Activated naive CD4-positive, alpha-beta T cell treated with Interleukin-2 at 50 U/mL for 16 hours (primary cell): ENCODE data around the gene VPS8.
"Not testable (repeated sequence)": the region's sequence is repeated elsewhere in the genome, so short reads cannot be mapped to it uniquely, and the experiment has no call there.

Source experiments
- DNase-seq: peaks from one replicate; pipeline ENCODE4 v3.0.0-alpha.2; 2020

The VPS8 gene

DNA sequence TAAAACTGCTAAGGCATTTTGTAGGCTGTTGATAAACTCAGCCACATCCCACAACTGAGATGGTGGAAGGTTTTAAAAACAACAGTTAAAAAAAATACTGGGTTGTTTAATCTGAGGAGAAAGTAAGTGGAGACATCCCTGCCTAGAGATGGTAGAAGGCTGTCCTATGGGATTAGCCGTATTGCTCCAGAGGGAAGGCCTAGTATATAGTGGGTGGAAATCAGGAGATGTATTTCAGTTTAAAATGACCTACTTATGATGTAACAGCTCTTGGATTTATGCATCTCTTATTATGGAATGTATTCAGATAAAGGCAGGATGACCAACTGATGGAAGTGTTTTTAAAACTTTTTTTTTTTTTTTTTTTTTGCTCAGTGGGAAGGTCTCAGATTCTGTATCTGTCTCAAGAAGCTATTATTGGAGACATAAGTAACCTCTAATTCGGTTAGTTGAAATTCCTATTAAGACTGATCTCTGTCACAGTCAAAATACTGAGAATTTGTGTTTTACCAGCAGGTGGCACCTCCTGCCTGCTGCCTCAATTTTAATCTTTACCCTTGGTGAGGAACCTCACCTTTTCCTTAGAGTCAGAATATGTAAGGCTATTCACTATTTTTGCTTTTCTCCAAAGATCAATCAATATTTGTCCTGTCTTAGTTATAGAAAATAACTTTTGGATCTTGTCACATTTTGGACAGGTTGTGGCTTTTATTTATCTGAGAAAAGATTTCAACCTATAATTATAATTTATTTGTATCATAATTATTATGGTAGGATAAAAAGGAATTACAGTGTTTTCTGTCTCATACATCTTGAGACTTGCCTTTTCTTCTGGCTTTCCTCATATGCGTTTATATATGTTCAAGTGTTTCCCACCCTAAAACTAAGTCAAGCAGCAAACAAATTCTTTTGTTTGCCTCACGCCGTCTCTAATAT is 63.0 kb downstream of the VPS8 start:
- no peak for DNase-seq

DNA sequence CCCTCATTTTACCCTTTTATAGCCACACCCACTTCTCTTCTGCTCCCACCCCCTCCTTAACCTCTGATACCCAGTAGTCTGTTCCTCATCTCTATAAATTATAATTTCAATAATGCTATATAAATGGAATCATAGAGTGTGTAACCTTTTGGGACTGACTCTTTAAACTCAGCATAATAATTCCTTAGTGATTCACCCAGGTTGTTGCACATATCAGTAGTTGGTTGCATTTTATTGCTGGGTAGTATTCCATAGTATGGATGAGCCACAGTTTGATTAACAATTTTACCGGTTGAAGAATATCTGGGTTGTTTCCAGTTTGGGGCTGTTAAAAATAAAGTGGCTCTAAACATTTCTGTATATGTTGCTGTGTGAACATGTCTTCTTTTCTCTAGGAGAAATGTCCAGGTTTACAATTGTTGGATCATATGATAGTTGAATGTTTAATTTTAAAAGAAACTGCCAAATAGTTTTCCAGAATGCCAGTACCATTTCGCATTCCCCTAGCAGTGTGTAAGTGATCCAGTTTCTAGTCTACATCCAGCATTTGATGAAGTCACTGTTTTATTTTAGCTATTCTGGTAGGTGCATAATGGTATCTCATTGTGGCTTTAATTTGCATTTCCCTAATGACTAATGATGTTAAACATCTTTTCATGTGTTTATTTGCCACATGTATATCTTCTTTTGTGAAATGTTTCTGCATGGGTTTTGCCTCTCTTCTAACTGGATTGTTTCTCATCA is 68.5 kb downstream of the VPS8 start:
- DNase-seq, result no peak

DNA sequence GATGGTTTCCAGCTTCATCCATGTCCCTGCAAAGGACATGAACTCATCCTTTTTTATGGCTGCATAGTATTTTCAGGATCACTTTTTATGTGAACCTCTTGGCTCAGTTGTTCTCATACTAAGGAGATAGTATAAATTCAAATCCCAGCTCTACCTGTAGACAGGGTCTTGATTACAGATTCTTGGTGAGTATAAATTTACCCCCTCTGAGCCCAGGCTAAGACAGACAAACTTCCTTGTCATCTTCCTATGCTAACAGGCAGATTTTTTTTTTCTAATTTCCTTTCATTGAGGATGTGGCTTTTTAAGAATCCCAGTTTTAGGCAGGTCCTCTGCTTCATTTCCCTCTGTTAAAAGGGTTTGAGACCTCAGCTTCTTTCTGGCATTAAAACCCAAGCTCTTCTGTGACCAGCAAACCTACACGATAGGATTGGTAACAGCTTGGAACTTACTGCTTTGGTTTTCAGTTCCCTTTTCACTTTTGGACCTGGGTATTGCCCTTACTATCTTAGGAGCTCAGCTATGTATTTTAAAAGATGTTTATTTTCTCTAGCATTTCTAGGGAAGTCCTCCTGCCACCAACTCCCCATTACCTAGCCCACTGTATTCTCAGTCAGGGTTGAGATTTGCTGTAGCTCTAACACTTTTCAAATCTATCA is 72.5 kb downstream of the VPS8 start:
- no peak for DNase-seq

DNA sequence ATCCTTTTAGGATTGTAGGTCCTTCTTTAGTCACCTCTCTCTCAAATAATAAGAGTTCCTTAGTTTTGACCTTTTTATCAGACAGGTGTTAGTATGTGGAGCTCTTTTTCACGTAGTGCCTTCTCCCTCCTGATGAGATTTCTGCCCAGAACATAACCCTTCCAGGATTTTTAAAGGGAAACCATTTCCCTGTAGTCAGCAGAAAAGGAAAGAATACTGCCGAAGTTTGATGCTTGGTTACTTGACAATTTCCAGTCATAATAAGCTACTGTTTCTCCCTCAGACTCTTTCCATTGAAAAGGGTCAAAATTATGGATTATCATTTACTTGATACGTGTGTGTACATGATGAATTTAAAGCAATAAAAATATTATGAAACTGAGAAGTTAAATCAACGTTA is 73.1 kb downstream of the VPS8 start:
- DNase-seq, result no peak

DNA sequence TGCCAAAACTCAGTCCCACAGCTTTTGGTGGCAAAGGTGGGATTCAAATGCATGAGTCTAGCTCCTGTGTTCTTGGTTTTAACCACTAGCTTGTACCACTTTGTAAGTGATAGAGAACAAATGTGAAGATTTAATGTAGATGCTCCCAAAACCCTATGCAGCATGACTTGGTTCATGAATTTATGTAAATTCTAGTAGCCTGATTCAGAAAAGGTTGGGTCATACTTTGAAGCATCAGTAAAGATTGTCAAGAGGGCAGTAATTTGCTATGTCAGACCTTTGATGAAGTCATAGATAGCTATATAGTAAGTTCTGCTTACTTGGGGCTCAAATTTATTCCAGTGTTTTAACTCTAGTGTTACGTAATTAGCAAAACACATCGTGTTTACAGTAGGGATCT is 75.6 kb downstream of the VPS8 start:
- no peak for DNase-seq

DNA sequence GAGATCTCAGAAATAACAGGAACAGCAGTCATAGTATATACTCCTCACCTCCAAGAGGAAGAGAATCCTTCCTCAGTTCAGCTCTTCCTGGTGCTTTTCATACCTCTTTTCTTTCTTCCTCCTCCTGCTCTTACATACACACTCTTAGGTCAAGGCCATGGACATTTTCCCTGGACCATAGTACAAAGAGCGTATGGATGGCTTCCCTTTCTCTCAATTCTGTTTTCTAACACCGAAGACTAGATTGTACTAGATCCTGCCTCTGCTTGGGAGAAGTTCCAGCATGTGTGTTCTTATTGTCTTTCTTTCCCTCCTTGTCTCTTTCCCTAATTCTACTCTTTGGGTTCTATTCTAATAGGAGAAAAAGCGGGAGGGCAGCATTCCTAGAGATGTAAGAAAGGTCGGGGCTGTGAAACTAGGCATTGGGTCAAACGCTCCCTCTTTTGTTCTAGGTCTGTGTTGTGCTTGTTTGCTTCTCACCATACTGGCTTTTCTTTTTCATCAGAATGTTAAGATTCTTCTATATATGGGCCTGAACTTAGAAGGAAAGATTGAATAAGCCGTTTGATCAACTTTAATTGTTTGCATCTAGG is 77.4 kb downstream of the VPS8 start:
- DNase-seq, result no peak

DNA sequence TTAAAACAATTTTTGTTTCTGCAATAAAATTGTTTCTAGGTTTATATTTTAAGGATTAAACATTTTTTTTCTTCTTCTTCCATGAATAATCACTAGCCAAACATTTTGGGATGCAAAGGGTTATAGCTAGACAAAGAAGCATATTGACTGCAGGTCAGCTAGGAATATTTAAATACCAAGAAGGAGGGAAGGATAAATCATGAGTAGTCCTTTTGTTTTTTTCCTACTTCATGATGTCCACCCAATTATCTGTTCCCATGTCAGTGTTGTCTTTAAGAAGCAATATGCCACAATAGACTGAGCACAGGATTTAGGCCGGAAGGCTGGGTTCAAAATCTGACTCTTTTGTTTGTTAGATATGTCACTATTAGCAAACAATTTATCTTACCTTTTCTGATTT is 82.1 kb downstream of the VPS8 start:
- no peak for DNase-seq

DNA sequence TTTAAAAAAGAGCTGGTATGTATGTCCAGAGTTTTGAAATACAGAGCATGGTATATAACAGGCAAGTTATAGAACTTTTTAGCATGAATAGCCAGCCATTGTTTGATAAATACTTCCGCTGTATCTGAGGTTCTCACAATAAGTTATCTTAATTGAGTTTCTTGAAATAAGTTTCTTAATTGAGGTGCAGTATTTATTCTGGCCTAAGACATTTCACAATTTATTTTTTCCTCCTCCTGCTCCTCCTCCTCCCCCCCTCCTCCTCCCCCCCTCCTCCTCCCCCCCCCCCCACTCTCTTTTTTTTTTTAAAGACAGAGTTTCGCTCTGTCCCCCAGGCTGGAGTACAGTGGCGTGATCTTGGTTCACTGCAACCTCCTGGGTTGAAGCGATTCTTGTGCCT is 83.4 kb downstream of the VPS8 start:
- DNase-seq, result no peak

DNA sequence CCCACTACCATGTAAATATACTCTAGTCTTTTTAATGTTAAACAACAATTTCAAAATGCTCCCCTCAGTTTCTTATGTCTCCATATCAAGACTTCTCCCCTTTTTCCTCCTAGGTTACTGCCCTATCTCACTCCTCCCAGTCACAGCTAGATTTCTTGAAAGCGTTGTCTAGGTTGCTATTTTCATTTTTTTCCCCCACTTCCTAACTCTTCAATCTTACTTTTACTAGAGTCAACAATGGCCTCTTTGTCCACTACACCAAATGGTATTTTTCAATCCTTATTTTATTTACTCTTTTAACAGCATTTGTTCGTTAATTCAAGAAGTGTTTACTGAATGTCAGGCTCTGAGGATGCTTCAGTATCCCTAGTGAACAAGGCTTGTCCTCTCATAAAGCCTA is 84.4 kb downstream of the VPS8 start:
- no peak for DNase-seq

DNA sequence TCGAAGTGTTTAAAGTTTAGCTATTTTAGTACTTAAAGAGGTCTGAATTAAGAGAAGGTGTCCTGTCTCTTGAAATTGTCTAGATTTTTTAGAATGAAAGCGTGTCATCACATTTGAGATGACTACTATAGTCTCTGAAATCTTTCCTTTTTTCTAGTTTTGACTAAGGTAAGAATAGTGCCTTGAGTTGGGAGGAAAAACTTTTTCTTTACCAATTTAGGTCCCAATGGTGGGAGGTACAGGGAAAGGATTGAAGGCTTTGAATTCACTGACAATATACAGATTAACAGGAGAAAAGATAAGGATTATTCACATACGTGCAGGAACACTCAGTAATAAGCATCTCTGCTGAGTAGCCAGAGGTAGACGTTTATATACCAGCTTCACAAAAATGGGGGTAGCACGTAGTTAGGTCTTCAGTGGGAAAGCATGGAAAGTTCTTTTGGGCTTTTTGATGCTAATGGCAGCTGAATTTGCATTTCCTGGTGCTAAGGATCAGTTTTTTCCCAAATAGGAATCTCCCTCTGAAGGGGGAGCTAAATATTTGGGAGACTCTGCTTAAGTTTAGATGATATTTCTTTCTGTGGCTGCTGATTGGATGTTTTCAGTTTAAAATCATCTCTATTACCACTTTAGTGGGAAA is 88.1 kb downstream of the VPS8 start:
- DNase-seq, result no peak

DNA sequence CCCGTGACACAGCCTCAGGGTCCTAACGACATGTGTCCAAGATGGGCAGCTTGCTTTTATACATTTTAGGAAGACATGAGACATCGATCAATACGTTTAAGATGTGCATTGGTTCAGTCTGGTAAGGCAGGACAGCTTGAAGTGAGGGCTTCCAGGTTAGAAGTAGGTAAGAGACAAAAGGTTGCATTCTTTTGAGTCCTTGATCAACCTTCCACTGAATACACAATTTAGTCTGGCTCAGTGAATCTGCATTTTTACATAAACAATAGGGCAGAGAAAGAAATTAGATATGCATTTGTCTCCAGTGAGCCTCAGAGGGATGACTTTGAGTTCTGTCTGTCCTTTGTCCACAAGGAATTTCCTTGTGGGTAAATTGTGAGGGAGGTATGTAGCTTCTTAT is 95.1 kb downstream of the VPS8 start:
- not testable (repeated sequence) for DNase-seq

DNA sequence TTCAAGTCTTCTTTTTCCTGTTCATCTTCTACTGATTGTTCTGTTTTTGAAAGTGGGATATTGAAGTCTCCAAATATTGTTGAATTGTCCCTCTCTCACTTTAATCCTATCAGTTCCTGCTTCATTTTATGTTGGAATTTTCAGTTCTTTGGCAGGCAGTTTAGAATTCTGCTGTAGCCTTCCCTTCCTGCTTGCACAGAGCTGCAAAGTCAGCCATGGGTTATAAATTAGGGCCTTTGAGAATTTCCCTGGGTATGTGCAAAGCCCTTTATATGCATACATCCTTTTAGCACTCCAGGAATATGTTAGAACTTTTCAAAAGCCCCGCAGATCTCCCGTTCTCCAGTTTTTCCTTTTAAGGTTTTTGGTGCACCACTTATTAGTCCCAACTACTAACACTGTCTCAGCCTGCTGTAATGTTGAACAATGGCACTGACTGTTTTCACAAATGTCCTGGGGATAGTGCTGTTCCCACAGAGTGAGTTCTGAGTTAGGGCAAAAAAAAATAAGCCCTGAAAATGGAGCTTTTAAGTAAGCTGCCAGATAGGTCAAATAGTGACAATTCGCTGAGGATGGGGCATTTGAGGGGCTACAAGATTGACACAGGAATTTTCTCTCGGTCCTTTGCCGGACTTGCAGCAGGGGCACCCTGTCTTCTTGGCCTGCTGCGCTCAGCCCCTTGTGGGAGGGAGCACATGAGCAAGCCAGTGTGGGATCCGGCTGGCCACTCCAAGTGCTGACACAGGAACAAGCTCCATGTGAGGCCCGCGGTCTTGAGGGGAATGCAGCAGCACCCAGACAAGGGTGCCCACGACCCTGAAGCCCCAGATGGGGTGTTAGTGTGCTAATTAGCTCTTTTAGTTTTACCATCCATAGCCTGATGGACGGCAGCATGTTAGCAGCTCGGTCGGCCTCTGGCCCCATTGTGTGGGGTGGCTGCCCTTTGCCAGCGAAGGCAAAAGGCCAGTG is 96.0 kb downstream of the VPS8 start:
- DNase-seq, result no peak

DNA sequence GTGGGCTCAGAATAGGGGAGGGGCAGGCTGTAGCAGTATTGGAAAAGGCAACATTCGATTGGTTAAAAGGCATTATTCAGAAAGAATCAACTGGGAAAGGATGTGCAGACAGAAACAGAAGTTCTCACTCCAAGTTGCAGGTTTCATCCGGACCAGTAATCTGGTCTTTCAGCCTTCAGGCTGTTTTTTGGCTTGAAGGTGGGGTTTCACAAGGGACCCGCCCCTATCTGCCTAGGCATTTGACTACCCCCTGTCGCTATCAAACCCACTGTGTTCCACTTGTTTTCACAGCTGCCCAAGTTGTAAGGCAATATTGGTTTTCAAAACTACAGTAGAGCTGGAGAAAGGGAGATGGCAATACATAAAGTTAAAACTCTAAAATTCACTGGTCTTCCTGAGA is 96.9 kb downstream of the VPS8 start:
- DNase-seq, result no peak

DNA sequence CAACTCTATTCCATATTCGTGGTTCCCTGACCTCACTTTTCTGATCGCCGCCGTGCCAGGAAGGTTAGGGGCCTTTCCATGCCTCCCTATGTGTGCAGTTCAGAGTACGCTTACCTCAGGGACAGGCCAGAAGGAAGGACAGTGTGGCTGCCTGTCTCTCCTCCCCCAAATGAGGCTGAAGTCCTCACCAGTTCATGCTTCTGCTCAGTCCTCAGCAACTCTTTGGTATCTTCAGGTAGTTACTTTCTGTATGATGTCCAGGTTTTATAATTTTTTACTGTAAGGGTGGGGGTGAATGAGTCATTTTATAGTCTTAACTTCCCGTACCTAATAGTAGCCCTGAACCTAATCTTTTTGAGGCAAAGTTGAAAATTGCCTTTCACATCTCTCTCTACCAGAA is 98.7 kb downstream of the VPS8 start:
- DNase-seq, result no peak

DNA sequence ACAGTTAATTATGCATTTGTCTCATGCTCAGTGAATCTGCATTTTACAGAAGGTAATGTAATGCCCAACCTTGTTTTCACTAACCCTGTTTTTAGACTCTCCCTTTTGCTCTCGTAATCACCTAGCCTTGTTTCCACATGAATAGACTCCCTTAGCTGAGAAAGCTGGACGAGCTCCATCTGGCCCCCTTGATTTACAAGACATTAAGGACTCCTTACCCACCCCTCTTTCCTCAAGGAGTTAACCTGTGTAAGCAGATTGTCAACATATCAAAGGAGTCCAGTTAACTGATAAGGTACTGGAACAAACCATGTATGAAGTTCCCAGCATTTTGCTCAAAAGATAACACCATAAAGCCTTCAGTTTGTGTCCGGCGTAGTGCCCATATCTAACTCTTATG is 99.6 kb downstream of the VPS8 start:
- no peak for DNase-seq

DNA sequence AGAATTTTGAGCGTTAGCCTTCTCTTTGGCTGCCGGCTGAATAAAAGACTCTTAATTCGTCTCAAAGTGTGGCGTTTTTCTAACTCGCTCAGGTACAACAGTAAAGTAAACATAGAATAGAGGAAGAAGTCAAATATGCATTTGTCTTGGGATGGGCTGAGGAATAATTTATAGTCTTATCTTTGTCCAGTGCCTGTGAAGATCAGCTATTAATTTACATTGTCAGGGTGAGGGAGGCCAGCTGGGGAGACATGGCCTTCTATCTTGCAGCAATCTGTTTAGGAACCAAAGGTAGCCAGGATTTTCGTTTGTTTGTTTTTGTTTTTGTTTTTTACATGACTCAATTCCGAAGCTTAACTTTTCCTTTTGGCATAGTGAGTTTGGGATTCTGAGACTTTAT is 100.2 kb downstream of the VPS8 start:
- no peak for DNase-seq

DNA sequence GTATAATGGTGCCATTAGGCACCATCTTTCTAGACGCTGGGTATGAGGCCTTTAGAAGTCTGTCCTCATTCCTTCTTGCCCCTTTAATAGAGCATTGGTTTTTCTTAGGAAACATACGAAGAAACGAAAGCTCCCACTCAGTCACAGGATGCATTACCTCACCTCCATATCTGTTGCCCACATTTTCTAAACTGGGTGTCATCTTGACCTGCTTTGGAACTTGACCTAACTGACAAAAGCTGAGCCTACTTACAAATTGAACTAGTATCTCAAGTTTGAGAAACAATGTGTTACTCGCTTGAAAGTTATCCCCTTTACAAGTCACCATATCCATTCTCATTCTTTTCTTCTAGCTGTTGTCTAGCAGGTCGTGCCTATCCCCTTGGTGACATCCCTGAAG is 102.7 kb downstream of the VPS8 start:
- no peak for DNase-seq

DNA sequence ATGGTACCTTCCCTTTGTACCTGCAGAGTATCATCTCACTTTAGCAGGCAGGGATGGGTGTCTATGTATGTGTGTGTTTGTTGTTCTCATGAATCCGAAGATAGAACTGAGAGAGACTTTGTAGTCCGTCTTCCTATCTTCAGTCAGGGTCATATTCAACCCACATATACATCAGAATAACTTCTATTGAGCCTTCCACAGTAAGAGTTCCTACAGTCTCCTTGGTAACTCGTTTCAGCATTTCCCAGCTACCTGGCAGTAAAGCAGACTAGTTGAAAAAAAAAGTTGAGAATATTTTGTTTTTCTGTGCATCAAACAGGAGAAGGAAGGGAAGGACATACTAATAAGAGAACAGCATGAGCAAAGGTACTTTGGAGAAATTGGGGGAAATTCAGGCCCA is 106.8 kb downstream of the VPS8 start:
- DNase-seq, result no peak

DNA sequence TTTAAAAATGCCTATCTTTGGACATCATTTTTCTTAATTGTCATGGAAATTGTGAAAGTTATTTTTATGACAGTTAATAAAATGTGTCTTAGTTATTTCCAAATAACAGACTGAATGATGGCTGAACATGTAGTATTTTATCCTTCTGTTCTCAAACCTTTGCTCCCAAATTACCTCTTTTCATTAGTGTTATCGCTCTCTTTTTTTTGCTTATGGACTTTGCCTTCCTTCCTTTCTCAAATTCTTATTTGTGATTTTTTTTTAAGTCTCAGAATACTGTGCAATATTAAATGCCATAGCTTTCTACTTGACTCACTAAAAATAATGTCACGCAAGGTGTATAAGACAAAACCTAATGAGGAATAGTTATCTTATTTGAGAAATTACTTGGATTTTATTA is 107.7 kb downstream of the VPS8 start:
- DNase-seq, result no peak

DNA sequence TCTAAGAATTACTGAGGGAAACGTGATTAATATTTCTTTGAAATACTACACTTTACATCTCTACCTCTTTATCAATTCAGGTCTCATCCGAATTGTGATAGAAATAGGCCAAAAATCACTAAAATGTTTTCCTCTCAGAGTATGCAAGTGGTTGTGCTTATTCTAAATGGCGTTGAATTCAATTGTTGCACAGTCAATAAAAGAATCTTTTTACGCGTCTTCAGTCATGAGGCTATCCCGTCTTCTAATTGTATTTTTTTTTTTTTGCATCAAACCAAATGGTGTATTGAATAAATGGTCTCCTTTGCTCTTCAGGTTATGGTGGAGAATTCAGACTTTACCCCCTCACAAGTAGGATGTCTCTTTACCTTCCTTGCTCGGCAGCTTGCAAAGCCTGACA is 112.6 kb downstream of the VPS8 start:
- no peak for DNase-seq

DNA sequence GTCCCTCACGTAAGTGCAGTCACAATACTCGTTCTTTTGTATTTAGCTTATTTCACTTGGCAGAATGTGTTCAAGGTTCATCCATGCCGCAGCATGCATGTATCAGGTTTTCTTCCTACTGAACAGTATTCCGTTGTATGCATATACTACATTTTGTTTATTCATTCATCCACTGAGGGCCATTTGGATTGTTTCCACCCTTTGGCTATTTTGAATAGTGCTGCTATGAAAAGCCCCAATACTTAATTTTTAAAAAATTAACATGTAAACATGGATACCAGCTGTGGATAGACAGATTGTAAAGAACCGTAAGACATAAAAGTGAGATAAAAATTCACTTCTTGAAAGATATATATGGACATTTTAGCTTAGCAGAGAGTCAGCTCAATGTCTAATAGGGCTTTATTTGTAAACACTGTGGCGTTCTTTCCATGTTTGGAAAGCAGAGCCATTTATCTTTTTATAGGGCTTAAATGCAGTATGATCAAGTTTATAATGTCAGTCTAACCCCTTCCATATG is 115.9 kb downstream of the VPS8 start:
- no peak for DNase-seq
